Keratinocyte (primary cell): ENCODE measurements around the gene ABHD6. TPM values are rescaled to one million over a fixed set of nuclear protein-coding genes. Genes with fewer than 3 reads are reported as not detected.

Experiments used
- DNase-seq: peaks from one replicate; pipeline ENCODE4 v3.0.0-alpha.2; 2011; ENCODE audit warnings: low read depth, missing footprints, low spot score
- FAIRE-seq: peaks from 2 replicates; lab custom pipeline; 2011; peaks lifted over from hg19 to GRCh38; lab: Jason Lieb, UNC
- H2AFZ ChIP-seq: 2 replicates; pipeline ENCODE4 v1.6.0; 2012; ENCODE audit warnings: low read length, control low read depth, inconsistent platforms; ENCODE audit not compliant: control insufficient read depth
- H3K27ac ChIP-seq: 2 replicates; pipeline ENCODE4 v1.5.1; 2011; ENCODE audit warnings: low read length; ENCODE audit not compliant: control insufficient read depth, insufficient read depth
- H3K27me3 ChIP-seq: 3 replicates; pipeline ENCODE4 v1.6.0; 2011; ENCODE audit warnings: low read length; ENCODE audit not compliant: control insufficient read depth, insufficient read depth; ENCODE audit errors: extremely low read depth
- H3K36me3 ChIP-seq, 2 experiments: 2 replicates in 1 of 2; 3 replicates in 1 of 2; pipeline ENCODE4 v1.5.1; 2011; ENCODE audit warnings: low read length in 2 of 2, mild to moderate bottlenecking in 1 of 2; ENCODE audit not compliant: control insufficient read depth in 2 of 2, insufficient read depth in 2 of 2; ENCODE audit errors: extremely low read depth in 1 of 2
- H3K4me1 ChIP-seq: 3 replicates; pipeline ENCODE4 v1.5.1; 2011; ENCODE audit warnings: low read length; ENCODE audit not compliant: control insufficient read depth, insufficient read depth; ENCODE audit errors: extremely low read depth
- H3K4me2 ChIP-seq: 3 replicates; pipeline ENCODE4 v1.6.0; 2011; ENCODE audit warnings: low read depth, low read length; ENCODE audit not compliant: control insufficient read depth, insufficient read depth; ENCODE audit errors: extremely low read depth
- H3K4me3 ChIP-seq, 3 experiments: fragments of 200-600 bp in 1 of 3; sonication (generic) in 1 of 3; 2 replicates in 2 of 3; 3 replicates in 1 of 3; pipeline ENCODE4 v1.5.1; 2011 to 2016; ENCODE audit warnings: low read length in 3 of 3, mild to moderate bottlenecking in 3 of 3, control low read depth in 2 of 3, inconsistent platforms in 1 of 3, low read depth in 1 of 3, mixed read lengths in 1 of 3, mixed run types in 1 of 3, moderate library complexity in 1 of 3; ENCODE audit not compliant: control insufficient read depth in 2 of 3, insufficient read depth in 2 of 3; ENCODE audit errors: extremely low read depth in 1 of 3
- H3K79me2 ChIP-seq: 2 replicates; pipeline ENCODE4 v1.6.0; 2012; ENCODE audit warnings: low read length; ENCODE audit not compliant: control insufficient read depth, insufficient read depth
- H3K9ac ChIP-seq: 3 replicates; pipeline ENCODE4 v1.6.0; 2011; ENCODE audit warnings: low read length; ENCODE audit not compliant: control insufficient read depth, insufficient read depth; ENCODE audit errors: extremely low read depth
- H3K9me1 ChIP-seq: 3 replicates; pipeline ENCODE4 v1.6.0; 2011; ENCODE audit warnings: low read length; ENCODE audit not compliant: control insufficient read depth, insufficient read depth; ENCODE audit errors: extremely low read depth
- H3K9me3 ChIP-seq: 2 replicates; pipeline ENCODE4 v1.5.1; 2012; ENCODE audit warnings: low read depth, low read length; ENCODE audit not compliant: control insufficient read depth
- H4K20me1 ChIP-seq: 3 replicates; pipeline ENCODE4 v1.6.0; 2011; ENCODE audit warnings: low read length; ENCODE audit not compliant: control insufficient read depth, insufficient read depth; ENCODE audit errors: extremely low read depth
- CTCF ChIP-seq, 3 experiments: IDR thresholded peaks in 1 of 3; conservative IDR thresholded peaks in 1 of 3; optimal IDR thresholded peaks in 1 of 3; 2 replicates in 2 of 3; 3 replicates in 1 of 3; pipeline versions ENCODE3 to v1.5.1; 2011; ENCODE audit warnings: low read length in 3 of 3, mild to moderate bottlenecking in 3 of 3, moderate library complexity in 2 of 3, control low read depth in 1 of 3, inconsistent platforms in 1 of 3; ENCODE audit not compliant: insufficient read depth in 2 of 3; ENCODE audit errors: extremely low read depth in 1 of 3
- EZH2 ChIP-seq: IDR thresholded peaks from one replicate; pipeline ENCODE4 v1.6.1; 2012; ENCODE audit warnings: inconsistent platforms, mild to moderate bottlenecking, low read length, moderate library complexity
- dilution Hi-C: fragments of 300-500 bp; cut with MboI; formaldehyde crosslinking; loops from one replicate; pipeline ENCODE4 v1.7.0; 2020; ENCODE audit warnings: low sequenced_read_pairs; ENCODE audit not compliant: extremely low pct_ligation_motif_present
- polyA plus RNA-seq, 5 experiments: library from polyadenylated mRNA; depleted of rRNA in 3 of 5; stranded (reverse) in 3 of 5; stranded (forward) in 1 of 5; unstranded in 1 of 5; fragments of >200 nt; gene quantifications; 1 replicate in 1 of 5; 2 replicates in 3 of 5; 3 replicates in 1 of 5; pipeline versions ENCODE4 v1.2.1 to v1.2.3, GENCODE V29; 2011 to 2012; ENCODE audit warnings: missing spikeins in 2 of 5, low read depth in 1 of 5, low replicate concordance in 1 of 5

ABHD6 gene
- polyA plus RNA-seq, 1 donor (not counting 4 experiments of a cell fraction or from before 2014, with no cell fraction given): 15.2 TPM

- no peak overlapping the region for H3K9ac ChIP-seq
- no peaks in the 10 kb centered on the region for H3K9me1 ChIP-seq
- no peaks in the 10 kb centered on the region for H3K9me3 ChIP-seq
- DNase-seq (no peak), FAIRE-seq (no peak)
- no peaks in the 10 kb centered on the region for H3K36me3 ChIP-seq
- dilution Hi-C loops: no loop called here
- no peaks in the 10 kb centered on the region for H3K27me3 ChIP-seq
- no peak overlapping the region for H3K4me3 ChIP-seq
- no peaks in the 10 kb centered on the region for H4K20me1 ChIP-seq
- peaks cover 20% of the 10 kb centered on the region for H3K4me1 ChIP-seq
- H3K4me2 ChIP-seq: no peak overlapping the region
- no peak overlapping the region for H2AFZ ChIP-seq
- H3K79me2 ChIP-seq: no peaks in the 10 kb centered on the region
- TF ChIP-seq CTCF (optimal IDR thresholded peaks at IDR 0.05 in 1 of 3, IDR thresholded peaks at IDR 0.05 in 1 of 3, conservative IDR thresholded peaks at IDR 0.05 in 1 of 3; ENCODE audit: extremely low read depth in 1 of 3, insufficient read depth in 2 of 3, low read length in 3 of 3) (no peak), EZH2 (no peak)
- no peak overlapping the region for H3K27ac ChIP-seq
Observed at GRCh38 chr3:58204720-58205119, 32.9 kb upstream of the ABHD6 start.

GRCh38 chr3:58205981-58206380 is 31.6 kb upstream of the ABHD6 start:
- no peaks in the 10 kb centered on the region for H3K9me3 ChIP-seq
- H3K4me1 ChIP-seq: peaks cover 27% of the 10 kb centered on the region
- no peak overlapping the region for H3K4me2 ChIP-seq
- H3K4me3 ChIP-seq: no peak overlapping the region
- no peaks in the 10 kb centered on the region for H4K20me1 ChIP-seq
- H3K9me1 ChIP-seq: no peaks in the 10 kb centered on the region
- no peak for DNase-seq
- TF ChIP-seq EZH2 (no peak), CTCF (optimal IDR thresholded peaks at IDR 0.05 in 1 of 3, IDR thresholded peaks at IDR 0.05 in 1 of 3, conservative IDR thresholded peaks at IDR 0.05 in 1 of 3; ENCODE audit: extremely low read depth in 1 of 3, insufficient read depth in 2 of 3, low read length in 3 of 3) (no peak)
- FAIRE-seq: no peak
- H3K36me3 ChIP-seq: no peaks in the 10 kb centered on the region
- H3K27me3 ChIP-seq: no peaks in the 10 kb centered on the region
- no peak overlapping the region for H3K27ac ChIP-seq
- H2AFZ ChIP-seq: no peak overlapping the region
- H3K79me2 ChIP-seq: no peaks in the 10 kb centered on the region
- H3K9ac ChIP-seq: no peak overlapping the region
- dilution Hi-C loops: no loop called here
